ENCODE measurements around the gene GOLGA8B.
"Not testable (repeated sequence)": the region's sequence is repeated elsewhere in the genome, so short reads cannot be mapped to it uniquely, and the experiment has no call there.

The GOLGA8B gene, protein sequence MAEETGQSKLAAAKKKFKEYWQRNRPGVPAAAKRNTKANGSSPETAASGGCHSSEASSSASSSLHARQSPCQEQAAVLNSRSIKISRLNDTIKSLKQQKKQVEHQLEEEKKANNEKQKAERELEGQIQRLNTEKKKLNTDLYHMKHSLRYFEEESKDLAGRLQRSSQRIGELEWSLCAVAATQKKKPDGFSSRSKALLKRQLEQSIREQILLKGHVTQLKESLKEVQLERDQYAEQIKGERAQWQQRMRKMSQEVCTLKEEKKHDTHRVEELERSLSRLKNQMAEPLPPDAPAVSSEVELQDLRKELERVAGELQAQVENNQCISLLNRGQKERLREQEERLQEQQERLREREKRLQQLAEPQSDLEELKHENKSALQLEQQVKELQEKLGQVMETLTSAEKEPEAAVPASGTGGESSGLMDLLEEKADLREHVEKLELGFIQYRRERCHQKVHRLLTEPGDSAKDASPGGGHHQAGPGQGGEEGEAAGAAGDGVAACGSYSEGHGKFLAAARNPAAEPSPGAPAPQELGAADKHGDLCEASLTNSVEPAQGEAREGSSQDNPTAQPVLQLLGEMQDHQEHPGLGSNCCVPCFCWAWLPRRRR

DNA sequence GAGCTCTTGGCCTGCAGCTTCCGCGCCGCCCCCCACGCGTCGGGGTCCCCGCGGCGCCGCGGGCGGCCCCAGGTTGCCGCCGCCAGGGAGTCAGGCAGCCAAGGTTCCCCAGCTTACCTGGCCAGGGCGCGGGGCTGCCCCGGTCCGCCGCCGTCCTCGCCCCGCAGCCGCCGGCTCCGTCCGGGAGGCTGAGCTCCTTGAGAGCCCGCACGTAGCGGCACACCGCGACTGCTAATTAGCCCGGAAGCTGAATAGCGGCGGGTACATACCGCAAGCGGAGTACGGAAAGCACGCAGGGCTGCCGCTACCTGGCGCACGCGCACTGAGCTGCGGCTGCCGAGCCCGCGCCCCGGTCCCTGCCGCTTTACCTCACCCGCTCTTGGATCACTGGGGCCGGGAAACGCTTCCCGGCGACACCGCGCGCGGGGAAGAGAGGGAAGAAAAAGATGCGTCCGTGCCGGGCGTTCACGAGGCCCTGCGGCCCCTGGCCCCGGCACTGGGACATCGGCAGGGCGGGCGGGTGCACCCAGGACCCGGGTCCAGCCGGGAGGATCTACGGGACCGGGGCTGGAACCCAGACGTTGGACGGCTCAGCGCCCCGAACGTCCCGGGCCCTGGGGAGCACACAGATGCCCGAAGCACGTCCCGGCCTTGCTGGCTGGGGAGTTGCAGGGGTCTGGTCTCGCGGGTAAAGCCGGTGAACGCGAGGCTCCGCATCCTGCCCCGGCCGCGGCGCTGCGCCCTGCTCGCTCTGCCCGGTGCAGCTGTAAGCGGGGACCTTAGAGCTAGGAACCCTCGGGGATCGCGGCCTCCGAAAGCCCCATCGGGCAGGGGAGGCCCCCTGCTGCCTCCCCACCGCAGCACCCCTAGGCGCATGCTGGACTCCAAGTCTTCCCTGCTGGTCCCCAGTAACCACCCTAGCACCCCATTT lies at the start of gene GOLGA8B:
GOLGA8B (minus strand) TSS at position 253 of the 931 bp plus-strand sequence. CDS start 47,739 bp downstream, outside the sequence.
- peak; percentile 59 to 77 for DNase-seq

DNA sequence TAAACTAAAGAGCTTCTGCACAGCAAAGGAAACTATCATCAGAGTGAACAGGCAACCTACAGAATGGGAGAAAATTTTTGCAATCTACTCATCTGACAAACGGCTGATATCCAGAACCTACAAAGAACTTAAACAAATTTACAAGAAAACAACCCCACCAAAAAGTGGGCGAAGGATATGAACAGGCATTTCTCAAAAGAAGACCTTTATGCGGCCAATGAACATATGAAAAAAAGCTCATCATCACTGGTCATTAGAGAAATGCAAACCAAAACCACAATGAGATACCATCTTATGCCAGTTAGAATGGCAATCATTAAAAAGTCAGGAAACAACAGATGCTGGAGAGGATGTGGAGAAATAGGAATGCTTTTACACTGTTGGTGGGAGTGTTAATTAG lies 49.7 kb upstream of the GOLGA8B start:
- DNase-seq = not testable (repeated sequence)

DNA sequence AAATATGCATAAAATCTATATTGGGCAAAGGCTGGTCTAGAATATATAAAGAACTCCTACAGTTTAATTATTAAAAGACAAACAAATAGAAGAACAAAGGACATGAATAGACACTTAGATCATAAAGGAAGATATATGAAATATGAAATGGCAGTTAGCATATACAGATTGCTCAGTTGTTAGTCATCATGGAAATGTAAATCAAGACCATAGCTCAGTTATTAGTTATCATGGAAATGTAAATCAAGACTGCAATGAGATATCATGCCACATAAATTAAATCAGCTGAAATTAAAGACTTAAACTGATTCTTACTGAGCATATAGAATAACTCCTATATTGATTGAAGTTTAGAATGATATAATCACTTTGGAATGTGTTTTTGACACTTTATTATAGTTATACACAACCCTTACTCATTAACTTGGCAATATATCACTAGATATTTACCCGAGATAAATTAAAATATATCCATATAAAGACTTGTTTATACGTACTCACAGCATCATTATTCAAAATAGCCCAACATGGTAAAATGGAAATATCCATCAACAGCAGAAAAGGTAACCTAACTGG lies 45.2 kb upstream of the GOLGA8B start:
- no peak for DNase-seq

DNA sequence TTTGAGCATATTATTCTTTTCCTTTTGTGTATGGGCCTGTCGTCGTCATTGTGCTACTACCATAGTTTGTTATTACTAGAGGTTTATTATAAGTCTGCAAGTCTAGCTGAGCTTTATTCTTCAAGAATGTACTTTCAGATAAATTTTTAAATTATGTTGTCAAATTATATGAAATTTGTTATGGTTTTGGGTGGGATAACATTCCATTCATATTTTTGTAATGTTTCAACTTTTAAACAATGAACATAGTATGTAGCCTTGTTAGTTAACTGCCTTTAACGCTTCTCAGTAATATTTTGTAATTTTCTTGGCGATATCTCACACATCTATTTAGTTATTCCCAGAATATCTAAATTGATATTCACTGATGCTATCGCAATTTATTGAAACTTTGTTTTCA lies 41.6 kb upstream of the GOLGA8B start:
- DNase-seq = no peak

DNA sequence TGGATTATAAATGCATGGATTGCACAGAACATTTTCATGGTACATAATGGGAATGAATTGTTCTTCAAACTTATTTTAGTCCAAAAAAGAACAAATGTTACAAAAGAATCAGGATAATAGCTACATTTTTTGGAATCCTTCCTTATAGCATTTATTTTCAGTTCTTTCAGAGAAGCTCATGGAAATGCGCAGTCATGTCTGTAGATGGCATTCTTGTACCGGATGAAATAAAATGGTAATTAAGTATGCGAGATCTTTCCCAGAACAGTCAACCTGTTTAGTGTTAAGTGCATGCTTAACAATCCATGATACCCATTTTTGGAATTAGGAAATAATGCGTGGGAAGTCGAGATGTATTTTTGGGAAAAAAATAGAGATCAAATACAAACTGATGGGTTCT lies 38.2 kb upstream of the GOLGA8B start:
- peak in 1 of 2 experiments; percentile 19 for DNase-seq

DNA sequence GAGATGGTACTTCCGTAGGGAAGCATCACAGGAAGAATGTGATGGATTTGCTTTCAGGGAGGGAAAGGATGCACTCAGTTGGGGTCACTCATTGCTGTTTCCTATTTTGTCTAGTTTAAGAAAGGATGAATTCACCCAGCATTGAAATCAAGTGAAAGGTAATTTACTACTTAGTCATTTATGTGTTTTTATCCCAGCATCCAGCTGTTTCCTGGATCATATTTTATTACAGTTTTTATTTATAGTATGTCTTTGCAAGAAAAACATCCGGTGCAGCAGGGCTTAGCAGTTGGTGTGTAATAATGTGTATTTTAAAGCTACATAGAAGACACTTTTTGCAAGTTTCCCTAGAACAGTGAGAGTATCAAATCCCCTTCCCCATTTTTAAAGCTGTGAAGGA lies 37.4 kb upstream of the GOLGA8B start:
- DNase-seq = no peak

DNA sequence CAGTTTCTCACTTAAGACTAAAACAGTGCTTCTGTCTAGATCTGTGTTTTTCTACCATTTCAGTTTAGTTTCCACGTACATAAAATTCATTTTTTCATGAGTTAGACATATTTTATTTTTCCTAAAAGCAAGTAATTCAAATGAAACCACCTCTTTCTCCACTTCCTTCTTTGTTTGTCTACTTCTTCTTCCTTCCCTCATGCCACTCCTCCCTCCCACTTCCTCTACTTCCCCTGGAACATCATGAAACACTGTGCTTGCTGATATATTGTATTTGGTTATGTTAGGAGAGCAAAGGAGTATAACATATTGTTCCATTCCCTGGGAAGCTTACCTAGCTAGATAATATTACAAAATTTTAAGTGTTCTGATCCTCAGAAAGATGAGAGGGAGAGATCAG lies 36.7 kb upstream of the GOLGA8B start:
- no peak for DNase-seq

DNA sequence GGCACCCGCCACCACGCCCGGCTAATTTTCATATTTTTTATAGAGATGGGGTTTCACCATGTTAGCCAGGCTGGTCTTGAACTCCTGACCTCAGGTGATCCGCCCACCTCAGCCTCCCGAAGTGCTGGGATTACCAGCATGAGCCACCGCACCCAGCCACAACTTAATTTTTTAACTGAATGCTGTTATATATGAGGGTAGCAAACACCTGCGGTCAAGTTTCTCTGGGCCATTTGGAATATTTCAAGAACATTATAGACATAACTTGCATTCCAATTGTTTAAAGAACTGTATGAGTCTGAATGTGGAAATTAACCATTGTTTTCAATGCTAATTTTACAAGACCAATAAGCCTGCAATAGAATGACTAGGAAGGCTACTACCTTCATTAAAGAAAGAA lies 35.7 kb upstream of the GOLGA8B start:
- DNase-seq = no peak

DNA sequence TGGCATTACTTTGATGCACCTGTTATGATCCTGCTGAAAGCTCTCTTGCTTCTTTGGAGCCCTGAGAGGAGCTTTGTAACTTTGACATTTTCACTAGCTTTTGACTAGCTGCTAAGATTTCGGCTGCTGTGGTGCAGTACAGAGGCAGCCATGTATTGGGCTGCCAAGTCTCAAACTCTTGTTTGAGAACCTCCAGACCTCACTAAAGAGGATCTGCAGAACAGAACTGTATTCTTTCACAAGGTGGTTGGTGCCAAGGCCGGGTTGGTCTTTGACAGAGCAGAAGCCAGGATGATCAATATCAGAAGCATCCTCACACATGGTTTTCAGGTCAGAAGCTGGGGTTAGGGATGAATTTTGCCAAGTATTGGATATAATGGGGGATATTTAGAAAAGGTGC lies 34.6 kb upstream of the GOLGA8B start:
- no peak for DNase-seq

DNA sequence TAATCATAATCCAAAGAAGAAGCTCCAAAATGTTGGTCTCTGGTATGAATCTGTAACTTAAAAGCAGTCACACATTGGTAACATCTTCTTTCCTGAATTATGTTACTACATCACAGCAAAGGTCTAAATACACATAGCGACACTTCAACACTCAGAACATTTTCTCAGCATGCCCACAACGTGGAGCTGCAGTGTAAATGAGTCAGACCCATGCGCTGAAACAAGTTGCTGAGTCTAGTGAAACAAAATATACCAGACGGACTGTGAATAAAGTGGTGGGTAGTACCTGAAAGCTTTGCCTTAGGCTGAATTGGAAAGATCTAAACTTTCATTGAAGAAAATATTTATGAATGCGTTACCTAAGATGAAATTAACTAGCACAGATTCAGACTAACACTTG lies 33.2 kb upstream of the GOLGA8B start:
- DNase-seq = peak in 1 of 2 experiments; percentile 25

DNA sequence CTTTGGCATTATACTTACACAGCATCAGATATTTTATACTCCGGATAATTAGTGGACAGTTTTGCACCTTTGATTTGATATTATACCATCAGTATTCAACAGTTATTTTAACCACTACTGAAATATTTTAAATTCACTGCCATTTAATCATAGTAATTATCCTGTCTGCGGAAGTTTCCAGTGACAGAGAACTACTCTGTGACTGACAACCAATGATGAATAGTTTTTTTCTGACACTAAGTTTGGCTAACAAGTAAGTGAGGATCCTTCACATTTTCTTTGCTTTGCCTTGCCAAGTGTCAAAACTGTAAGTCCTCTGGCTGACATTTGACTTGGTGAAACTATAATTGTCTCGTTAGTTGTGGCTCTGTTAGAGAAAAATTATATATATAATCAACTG lies 30.5 kb upstream of the GOLGA8B start:
- no peak for DNase-seq

DNA sequence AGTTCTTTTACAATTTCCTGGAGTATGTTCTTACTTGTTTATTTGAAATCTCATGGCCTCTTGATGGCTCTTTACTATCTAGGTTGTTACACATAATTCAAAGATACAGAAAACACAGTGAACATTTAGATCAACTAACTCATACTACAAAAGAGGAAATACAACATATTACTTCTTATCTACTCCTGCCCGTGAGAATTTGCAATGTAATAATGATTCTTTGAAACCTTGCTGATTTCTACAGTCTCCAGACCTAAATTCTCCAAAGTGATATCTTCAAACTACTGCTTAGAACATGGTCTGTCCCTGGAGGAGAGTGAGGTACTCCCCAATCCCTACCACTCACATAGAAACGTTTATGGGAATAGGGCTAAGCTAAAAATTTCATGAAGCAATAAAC lies 29.9 kb upstream of the GOLGA8B start:
- DNase-seq = no peak

DNA sequence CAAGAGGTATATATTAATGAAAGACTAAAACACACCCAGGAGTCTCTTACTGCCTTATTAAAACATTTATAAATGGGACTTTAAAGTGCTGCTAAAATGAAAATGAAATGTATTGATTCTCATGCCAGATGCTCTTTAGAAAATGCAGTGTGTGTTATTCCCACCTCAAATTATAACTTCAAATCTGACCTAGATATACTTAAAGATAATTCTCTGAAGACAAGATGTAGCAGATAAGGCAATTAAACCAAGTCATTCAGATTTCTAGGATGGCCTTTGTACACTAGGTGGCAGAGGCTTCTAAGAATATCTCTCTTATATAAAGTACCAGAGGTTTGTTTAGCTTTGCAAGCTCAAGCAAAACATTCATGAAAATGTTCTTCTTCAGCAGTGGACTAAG lies 26.9 kb upstream of the GOLGA8B start:
- no peak for DNase-seq

DNA sequence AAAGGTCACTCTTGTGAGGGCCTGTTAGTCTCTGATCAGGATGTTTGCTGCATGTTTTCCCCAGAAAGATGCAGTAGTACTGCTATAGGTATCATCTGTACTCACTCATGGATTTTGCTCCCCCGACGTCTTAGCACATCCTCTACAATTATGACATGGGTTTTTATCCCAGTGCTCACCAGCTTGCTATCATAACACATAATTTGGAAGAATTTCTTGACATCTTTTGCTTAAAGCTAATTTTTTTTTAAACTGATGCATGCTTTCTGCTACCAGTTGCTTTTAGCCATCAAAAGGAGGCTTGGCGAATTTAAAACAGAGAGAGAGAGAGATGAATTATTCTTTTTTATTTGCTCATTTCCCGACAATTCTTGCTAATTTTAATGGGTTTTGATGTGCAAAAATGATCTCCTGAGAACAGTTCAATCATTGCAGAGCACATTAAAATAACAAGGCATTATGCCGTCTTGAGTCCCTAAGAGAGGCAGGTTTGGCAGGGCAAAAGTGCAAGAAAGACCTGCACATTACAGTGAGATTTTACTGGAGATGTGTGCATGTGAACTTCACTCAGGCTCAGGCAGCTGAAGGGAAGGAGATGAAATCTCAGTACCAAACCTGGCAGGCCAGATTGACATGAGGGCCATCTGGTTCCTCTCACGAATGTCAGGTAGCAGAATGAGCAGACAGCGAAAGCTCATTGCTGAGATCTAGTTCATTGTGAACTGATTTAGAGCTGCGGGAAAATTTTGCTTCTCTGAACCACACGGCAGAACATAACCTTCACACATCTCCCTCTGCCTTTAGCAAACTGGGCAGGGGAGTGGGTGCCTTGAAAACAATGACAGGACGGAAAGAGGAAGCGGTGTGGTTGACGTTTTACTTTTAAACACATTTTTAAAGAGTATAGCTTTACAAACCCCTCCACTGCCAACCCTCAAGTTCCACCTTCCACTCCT lies 25.9 kb upstream of the GOLGA8B start:
- DNase-seq = no peak

DNA sequence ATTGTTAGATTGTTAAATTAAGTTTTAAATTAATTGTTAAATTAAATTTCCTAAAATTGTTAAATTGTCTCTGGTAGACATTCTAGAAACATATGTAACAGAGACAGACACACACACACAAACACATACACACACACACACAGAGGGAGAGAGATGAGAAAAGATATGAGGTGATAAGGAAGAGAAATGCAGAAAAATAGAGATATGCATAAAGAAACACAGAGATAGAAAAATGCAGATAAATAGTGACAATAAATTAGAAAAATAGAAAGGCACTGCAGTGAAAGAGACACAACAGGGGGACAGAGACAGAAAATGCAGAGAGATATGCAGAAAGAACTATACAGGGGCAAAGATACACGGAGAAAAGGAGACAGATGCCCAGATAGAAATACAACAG lies 25.1 kb upstream of the GOLGA8B start:
- DNase-seq = no peak

DNA sequence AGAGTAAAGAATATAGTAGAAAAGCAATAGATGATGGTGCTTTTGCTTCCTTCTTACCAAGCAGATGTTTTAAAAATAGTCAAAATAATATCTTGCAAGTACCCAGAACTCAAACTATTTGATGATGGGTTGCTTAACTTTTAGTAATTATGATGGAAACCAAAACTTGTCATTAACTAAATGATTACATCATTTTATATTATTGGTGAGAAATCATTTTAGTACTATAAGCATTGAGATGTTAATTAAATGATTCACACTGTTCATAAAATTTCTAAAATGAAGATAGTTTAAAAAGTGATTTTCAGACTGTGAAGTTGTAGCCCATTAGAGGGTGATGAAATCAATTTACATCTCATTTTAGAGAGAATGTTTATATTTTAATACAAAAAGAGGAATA lies 24.4 kb upstream of the GOLGA8B start:
- no peak for DNase-seq

DNA sequence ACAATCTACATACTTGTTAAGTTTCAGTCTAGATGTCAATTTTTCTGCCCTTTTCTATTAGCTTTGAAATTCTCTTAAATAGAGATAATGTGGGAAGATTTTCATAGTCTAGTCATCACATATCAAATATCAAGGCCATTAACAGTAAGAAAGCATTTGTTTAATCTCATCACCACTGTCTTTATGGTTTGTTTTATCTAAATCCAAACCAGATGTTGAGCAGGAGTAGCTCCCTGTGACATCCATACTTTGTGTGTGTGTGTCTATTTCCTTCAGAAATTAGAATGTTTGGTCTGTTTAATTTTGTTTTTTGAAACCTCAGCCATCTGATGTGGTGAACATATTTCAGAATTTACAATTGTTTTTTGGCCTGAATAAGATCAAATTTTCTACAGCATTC lies 23.1 kb upstream of the GOLGA8B start:
- DNase-seq = no peak

DNA sequence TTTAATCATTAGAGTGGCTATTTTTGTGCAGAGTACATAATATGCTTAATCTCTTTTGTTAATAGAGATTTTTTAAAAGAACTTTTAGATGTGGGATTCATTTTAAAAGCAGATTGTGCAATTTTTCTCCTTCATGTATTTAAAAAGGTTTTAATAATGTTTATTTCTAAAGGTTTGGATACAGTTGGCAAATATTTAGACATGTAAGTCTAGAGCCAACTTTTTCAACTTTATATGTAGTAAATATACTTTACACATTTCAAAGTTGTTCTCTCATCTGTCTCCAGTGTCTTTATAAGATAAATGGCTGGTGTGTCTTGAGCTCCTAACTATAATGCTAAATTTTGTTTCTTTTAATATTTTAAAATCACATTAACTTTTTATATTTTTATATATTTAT lies 22.7 kb upstream of the GOLGA8B start:
- DNase-seq = no peak

DNA sequence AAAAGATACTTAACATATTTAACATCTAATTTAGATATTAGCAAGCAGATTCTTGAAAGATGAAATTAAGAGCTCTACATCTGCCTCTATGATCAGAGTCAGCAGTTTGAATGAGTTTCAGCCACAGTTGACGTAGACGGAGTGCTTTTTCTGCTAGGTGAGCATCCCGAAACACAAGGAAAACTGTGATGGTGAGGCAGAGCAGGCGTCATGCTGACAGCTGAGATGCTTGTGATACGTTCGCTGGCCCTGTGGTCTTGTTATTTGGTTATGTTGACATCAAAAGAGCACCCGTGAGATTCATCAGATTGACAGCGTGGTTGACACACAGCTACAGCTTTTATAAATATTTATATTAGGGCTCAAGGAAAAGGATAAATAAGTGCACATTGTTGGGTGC lies 19.6 kb upstream of the GOLGA8B start:
- no peak for DNase-seq

DNA sequence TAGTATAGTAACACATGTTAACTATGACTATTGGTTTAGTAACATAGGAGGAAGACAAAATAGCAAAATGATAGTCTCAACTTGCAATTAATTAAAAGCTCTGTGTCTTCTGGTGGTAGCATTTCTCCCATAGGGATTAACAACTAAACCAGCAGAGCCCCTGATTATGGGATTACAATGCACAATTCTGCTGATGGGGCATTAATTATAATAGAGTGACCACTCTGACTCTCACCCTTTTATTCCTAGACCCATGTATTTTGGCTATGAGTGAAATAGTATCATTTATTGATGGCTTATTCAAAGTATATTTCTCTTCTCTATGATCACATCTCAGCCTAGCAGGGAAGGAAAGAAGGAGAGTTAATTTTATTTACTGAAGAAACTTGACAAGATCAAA lies 17.5 kb upstream of the GOLGA8B start:
- DNase-seq = no peak

DNA sequence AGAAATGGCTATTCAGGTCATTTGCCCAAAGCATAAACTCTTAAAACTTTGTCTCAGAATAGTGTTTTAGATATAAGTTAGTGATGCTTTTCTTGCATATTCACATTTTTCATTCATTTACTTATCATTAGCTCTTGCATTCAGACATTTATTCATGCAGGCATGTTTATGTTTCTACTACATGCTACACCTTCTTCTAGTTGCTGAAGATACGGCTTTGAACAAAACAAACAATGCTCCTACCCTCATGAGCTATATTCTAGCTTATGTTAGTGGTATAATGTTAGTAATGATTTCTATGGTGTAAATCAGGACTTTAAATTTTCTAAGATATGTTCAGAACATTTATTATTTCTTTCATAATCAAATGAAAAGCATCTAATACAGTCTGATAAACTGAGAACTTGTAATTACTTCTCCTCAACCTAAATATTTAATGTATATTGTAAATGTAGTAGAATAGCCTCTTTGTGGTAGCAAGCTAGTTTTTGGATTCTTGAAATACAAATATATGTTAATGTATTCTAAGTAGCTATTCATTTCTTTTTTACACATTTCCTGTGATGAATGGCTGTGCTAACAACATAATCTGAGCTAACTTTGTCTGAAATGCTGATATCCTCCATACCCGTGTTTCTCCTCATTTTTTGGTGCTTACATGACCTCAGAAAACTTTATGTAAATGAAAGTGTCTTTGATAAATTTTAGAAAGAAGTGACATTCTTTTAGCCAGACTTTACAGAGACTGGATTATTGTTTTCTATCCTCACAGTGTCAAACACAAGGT lies 15.5 kb upstream of the GOLGA8B start:
- no peak for DNase-seq
